HFFc6 (cell line): ENCODE results near the gene MRPS2. TPM values are rescaled to one million over a fixed set of nuclear protein-coding genes. Genes with fewer than 3 reads are reported as not detected.
"Not testable (repeated sequence)": the region's sequence is repeated elsewhere in the genome, so short reads cannot be mapped to it uniquely, and the experiment has no call there.

ENCODE experiments used
- DNase-seq: peaks from one replicate; pipeline ENCODE4 v3.0.0-alpha.2; 2018
- H3K27ac Mint-ChIP-seq: 2 replicates; pipeline ENCODE4 v1.8.0; 2020; ENCODE audit warnings: mild to moderate bottlenecking, mixed read lengths
- H3K27me3 Mint-ChIP-seq: 2 replicates; pipeline ENCODE4 v1.8.0; 2021; ENCODE audit warnings: mild to moderate bottlenecking, moderate library complexity, mixed read lengths; ENCODE audit not compliant: insufficient read depth
- H3K36me3 Mint-ChIP-seq: 2 replicates; pipeline ENCODE4 v1.8.0; 2021; ENCODE audit warnings: low read depth, mixed read lengths
- H3K4me1 Mint-ChIP-seq: 2 replicates; pipeline ENCODE4 v1.8.0; 2020; ENCODE audit warnings: low read depth, mixed read lengths
- H3K4me3 Mint-ChIP-seq: 2 replicates; pipeline ENCODE4 v1.8.0; 2020; ENCODE audit warnings: mild to moderate bottlenecking, moderate library complexity, mixed read lengths
- H3K9me3 Mint-ChIP-seq: 2 replicates; pipeline ENCODE4 v1.8.0; 2020; ENCODE audit warnings: mild to moderate bottlenecking, mixed read lengths
- CTCF ChIP-seq: fragments of 200-600 bp; sonication (generic); IDR thresholded peaks from 2 replicates; pipeline ENCODE4 v1.5.0; 2021; ENCODE audit warnings: antibody characterized with exemption, mild to moderate bottlenecking
- total RNA-seq, 6 experiments: library from RNA; stranded (reverse); fragmentation: NEBNext Ultra II Directional; extraction: Animal tissue kit (Norgen Biotek cat#: 25700); gene quantifications; 2 replicates in 1 of 6; 3 replicates in 5 of 6; pipeline ENCODE4 v1.2.3, GENCODE V29; 2021

Gene MRPS2
- total RNA-seq, 6 experiments from 2014 or later = 37.5 to 43.3 (median 38.6) TPM

- Mint-ChIP-seq H3K27me3 (peaks cover 14% of the 10 kb centered on the region), H3K4me1 (peaks cover 14% of the 10 kb centered on the region), H3K36me3 (no peaks in the 10 kb centered on the region), H3K27ac (no peak overlapping the region), H3K4me3 (no peak overlapping the region), H3K9me3 (no peaks in the 10 kb centered on the region)
- no peak for TF ChIP-seq CTCF
- no peak for DNase-seq
Observed at GRCh38 chr9:135513351-135513846, 12.9 kb downstream of the MRPS2 start.

GRCh38 chr9:135513906-135514305, 13.4 kb downstream of the MRPS2 start:
- not testable (repeated sequence) for H3K9me3 Mint-ChIP-seq, H3K36me3 Mint-ChIP-seq, H3K27ac Mint-ChIP-seq, DNase-seq, H3K4me3 Mint-ChIP-seq
- Mint-ChIP-seq H3K4me1 (peaks cover 14% of the 10 kb centered on the region), H3K27me3 (peaks cover 19% of the 10 kb centered on the region)

GRCh38 chr9:135514342-135515082, 14.0 kb downstream of the MRPS2 start:
- DNase-seq = no peak

GRCh38 chr9:135515083-135515951, 14.8 kb downstream of the MRPS2 start:
- H3K4me3 Mint-ChIP-seq = no peak overlapping the region
- H3K9me3 Mint-ChIP-seq = no peaks in the 10 kb centered on the region
- no peak for TF ChIP-seq CTCF
- no peak for DNase-seq
- H3K36me3 Mint-ChIP-seq = no peaks in the 10 kb centered on the region
- H3K27me3 Mint-ChIP-seq = peaks cover 23% of the 10 kb centered on the region
- peaks cover 14% of the 10 kb centered on the region for H3K4me1 Mint-ChIP-seq
- H3K27ac Mint-ChIP-seq = no peak overlapping the region

More at GRCh38 chr9:135514342-135515082, 14.0 kb downstream of the MRPS2 start:
- H3K36me3 Mint-ChIP-seq = no peaks in the 10 kb centered on the region
- no peak overlapping the region for H3K27ac Mint-ChIP-seq
- no peak for TF ChIP-seq CTCF
- peaks cover 23% of the 10 kb centered on the region for H3K27me3 Mint-ChIP-seq
- no peak overlapping the region for H3K4me3 Mint-ChIP-seq
- no peaks in the 10 kb centered on the region for H3K9me3 Mint-ChIP-seq
- peaks cover 14% of the 10 kb centered on the region for H3K4me1 Mint-ChIP-seq

- Mint-ChIP-seq H3K4me1 (peaks cover 7% of the 10 kb centered on the region), H3K27ac (no peak overlapping the region), H3K36me3 (no peaks in the 10 kb centered on the region), H3K27me3 (peaks cover 29% of the 10 kb centered on the region), H3K9me3 (no peaks in the 10 kb centered on the region), H3K4me3 (no peak overlapping the region)
- no peak for TF ChIP-seq CTCF
- DNase-seq = no peak
Observed at GRCh38 chr9:135516132-135516860, 15.8 kb downstream of the MRPS2 start.
